Stimulated activated effector memory CD8-positive, alpha-beta T cell treated with anti-CD3 and anti-CD28 coated beads, Interleukin-12 subunit alpha, Interleukin-12 subunit beta, amount 100 ng/mL, for 72 hours (primary cell): Measurements from ENCODE around the gene RETN.

Experiments used
- ATAC-seq: fragments of 150-1000 bp; cut with Tn5 transposase; 2 replicates; pipeline ENCODE4 v1.10.0; 2021
- DNase-seq, 2 donors: peaks; one replicate each; pipeline ENCODE4 v3.0.0; 2021 to 2022; ENCODE audit warnings: low spot score in 2 of 2
- H3K27ac Mint-ChIP-seq: one replicate; pipeline ENCODE4 v1.8.0; 2022; ENCODE audit warnings: mild to moderate bottlenecking, mixed read lengths
- H3K36me3 Mint-ChIP-seq: one replicate; pipeline ENCODE4 v1.8.0; 2022; ENCODE audit warnings: mild to moderate bottlenecking, mixed read lengths
- H3K4me1 Mint-ChIP-seq: one replicate; pipeline ENCODE4 v1.8.0; 2022; ENCODE audit warnings: mixed read lengths
- H3K4me3 Mint-ChIP-seq: one replicate; pipeline ENCODE4 v1.8.0; 2022; ENCODE audit warnings: mild to moderate bottlenecking, mixed read lengths
- H3K9me3 Mint-ChIP-seq: one replicate; pipeline ENCODE4 v1.8.0; 2022; ENCODE audit warnings: mixed read lengths

Gene RETN

GRCh38 chr19:7669641-7670040 lies 792 bp downstream of the RETN start:
- ATAC-seq (no peak), DNase-seq (no peak)
- no peak overlapping the region for H3K4me3 Mint-ChIP-seq
- H3K9me3 Mint-ChIP-seq, result no peaks in the 10 kb centered on the region
- H3K4me1 Mint-ChIP-seq, result peaks cover 24% of the 10 kb centered on the region
- no peaks in the 10 kb centered on the region for H3K36me3 Mint-ChIP-seq
- H3K27ac Mint-ChIP-seq, result no peak overlapping the region

GRCh38 chr19:7670150-7670783 lies 1.4 kb downstream of the RETN start:
- peak; percentile 48 for ATAC-seq
- no peaks in the 10 kb centered on the region for H3K36me3 Mint-ChIP-seq
- H3K4me3 Mint-ChIP-seq, result peak overlapping the region; percentile 44
- no peak for DNase-seq
- H3K4me1 Mint-ChIP-seq, result peaks cover 25% of the 10 kb centered on the region
- H3K9me3 Mint-ChIP-seq, result no peaks in the 10 kb centered on the region
- H3K27ac Mint-ChIP-seq, result no peak overlapping the region

GRCh38 chr19:7670790-7671189 lies 1.9 kb downstream of the RETN start:
- Mint-ChIP-seq H3K4me1 (peaks cover 27% of the 10 kb centered on the region), H3K27ac (no peak overlapping the region), H3K4me3 (peak overlapping the region; percentile 44), H3K9me3 (no peaks in the 10 kb centered on the region), H3K36me3 (no peaks in the 10 kb centered on the region)
- DNase-seq, result no peak
- ATAC-seq, result no peak

GRCh38 chr19:7672522-7672921 lies 3.7 kb downstream of the RETN start:
- Mint-ChIP-seq H3K36me3 (no peaks in the 10 kb centered on the region), H3K27ac (no peak overlapping the region)

GRCh38 chr19:7674010-7675005 lies 5.5 kb downstream of the RETN start:
- no peak overlapping the region for H3K27ac Mint-ChIP-seq
- peaks cover 55% of the 10 kb centered on the region for H3K4me1 Mint-ChIP-seq
- DNase-seq (no peak), ATAC-seq (no peak)
- H3K36me3 Mint-ChIP-seq, result peaks cover 5% of the 10 kb centered on the region
- H3K9me3 Mint-ChIP-seq, result no peaks in the 10 kb centered on the region
- no peak overlapping the region for H3K4me3 Mint-ChIP-seq

More at GRCh38 chr19:7672522-7672921, 3.7 kb downstream of the RETN start:
- no peaks in the 10 kb centered on the region for H3K9me3 Mint-ChIP-seq
- ATAC-seq (no peak), DNase-seq (no peak)
- H3K4me3 Mint-ChIP-seq, result no peak overlapping the region
- peaks cover 43% of the 10 kb centered on the region for H3K4me1 Mint-ChIP-seq

GRCh38 chr19:7676376-7676775 lies 7.5 kb downstream of the RETN start:
- ATAC-seq (no peak), DNase-seq (no peak)
- Mint-ChIP-seq H3K9me3 (no peaks in the 10 kb centered on the region), H3K36me3 (peaks cover 12% of the 10 kb centered on the region), H3K4me1 (peaks cover 53% of the 10 kb centered on the region), H3K4me3 (no peak overlapping the region), H3K27ac (no peak overlapping the region)

GRCh38 chr19:7676854-7677253 lies 8.0 kb downstream of the RETN start, which contains the start of gene MCEMP1:
TSS of gene MCEMP1 (plus strand) at chr19:7677090. CDS start at chr19:7677121, 31 bp downstream.
- peaks cover 16% of the 10 kb centered on the region for H3K36me3 Mint-ChIP-seq
- peak within 1 kb of the TSS; percentile 43 for H3K27ac Mint-ChIP-seq
- H3K4me3 Mint-ChIP-seq, result no peak within 1 kb of the TSS
- no peak for ATAC-seq
- DNase-seq, result no peak
- no peaks in the 10 kb centered on the region for H3K9me3 Mint-ChIP-seq
- H3K4me1 Mint-ChIP-seq, result peaks cover 58% of the 10 kb centered on the region

- peak overlapping the region; percentile 40 for H3K4me3 Mint-ChIP-seq
- DNase-seq, result no peak
- peak overlapping the region; percentile 43 for H3K27ac Mint-ChIP-seq
- H3K36me3 Mint-ChIP-seq, result peaks cover 23% of the 10 kb centered on the region
- no peak for ATAC-seq
- H3K9me3 Mint-ChIP-seq, result no peaks in the 10 kb centered on the region
- peaks cover 64% of the 10 kb centered on the region for H3K4me1 Mint-ChIP-seq
Observed at GRCh38 chr19:7677669-7678311, 8.9 kb downstream of the RETN start.

- DNase-seq, result peak; percentile 14 to 63
- H3K27ac Mint-ChIP-seq, result peak overlapping the region; percentile 35
- H3K4me3 Mint-ChIP-seq, result peak overlapping the region; percentile 90
- peaks cover 65% of the 10 kb centered on the region for H3K4me1 Mint-ChIP-seq
- H3K9me3 Mint-ChIP-seq, result no peaks in the 10 kb centered on the region
- peaks cover 37% of the 10 kb centered on the region for H3K36me3 Mint-ChIP-seq
- peak; percentile 82 for ATAC-seq
Observed at GRCh38 chr19:7678971-7679751, 10.3 kb downstream of the RETN start.

GRCh38 chr19:7679771-7680605 lies 11.1 kb downstream of the RETN start:
- peak overlapping the region; percentile 35 for H3K27ac Mint-ChIP-seq
- H3K36me3 Mint-ChIP-seq, result peaks cover 44% of the 10 kb centered on the region
- peaks cover 59% of the 10 kb centered on the region for H3K4me1 Mint-ChIP-seq
- peak overlapping the region; percentile 90 for H3K4me3 Mint-ChIP-seq
- DNase-seq, result no peak
- no peak for ATAC-seq
- H3K9me3 Mint-ChIP-seq, result no peaks in the 10 kb centered on the region

- DNase-seq, result peak; percentile 92 to 94
- Mint-ChIP-seq H3K4me3 (peak within 1 kb of the TSS; percentile 90), H3K9me3 (no peaks in the 10 kb centered on the region), H3K27ac (peak within 1 kb of the TSS; percentile 93), H3K4me1 (peaks cover 62% of the 10 kb centered on the region), H3K36me3 (peaks cover 50% of the 10 kb centered on the region)
- peak; percentile 56 for ATAC-seq
Observed at GRCh38 chr19:7680606-7681339, 11.9 kb downstream of the RETN start, which contains the start of gene TRAPPC5. TSS of gene TRAPPC5 (plus strand) at chr19:7680833. CDS start at chr19:7682254, 1,421 bp downstream.

GRCh38 chr19:7681340-7682174 lies 12.7 kb downstream of the RETN start:
- DNase-seq, result peak; percentile 63 to 87
- Mint-ChIP-seq H3K9me3 (no peaks in the 10 kb centered on the region), H3K4me1 (peaks cover 61% of the 10 kb centered on the region), H3K36me3 (peaks cover 51% of the 10 kb centered on the region), H3K4me3 (peak overlapping the region; percentile 90), H3K27ac (peak overlapping the region; percentile 93)
- ATAC-seq, result peak; percentile 58
